GM12892 (cell line): ENCODE results near the gene CTNNBIP1.

ENCODE experiments used
- POLR2A ChIP-seq: IDR thresholded peaks from 2 replicates; pipeline ENCODE4 v1.6.1; 2011; ENCODE audit warnings: low read depth, low read length, control low read depth
- POLR2AphosphoS5 ChIP-seq: IDR thresholded peaks from 2 replicates; pipeline ENCODE4 v1.6.1; 2011; ENCODE audit warnings: low read depth, low read length, control low read depth

- no peak for TF ChIP-seq POLR2AphosphoS5
- TF ChIP-seq POLR2A = no peak
Measured at GRCh38 chr1:9843576-9843945, 66.5 kb downstream of the CTNNBIP1 start.
